ENCODE data around the gene BTBD7.

The BTBD7 gene

DNA sequence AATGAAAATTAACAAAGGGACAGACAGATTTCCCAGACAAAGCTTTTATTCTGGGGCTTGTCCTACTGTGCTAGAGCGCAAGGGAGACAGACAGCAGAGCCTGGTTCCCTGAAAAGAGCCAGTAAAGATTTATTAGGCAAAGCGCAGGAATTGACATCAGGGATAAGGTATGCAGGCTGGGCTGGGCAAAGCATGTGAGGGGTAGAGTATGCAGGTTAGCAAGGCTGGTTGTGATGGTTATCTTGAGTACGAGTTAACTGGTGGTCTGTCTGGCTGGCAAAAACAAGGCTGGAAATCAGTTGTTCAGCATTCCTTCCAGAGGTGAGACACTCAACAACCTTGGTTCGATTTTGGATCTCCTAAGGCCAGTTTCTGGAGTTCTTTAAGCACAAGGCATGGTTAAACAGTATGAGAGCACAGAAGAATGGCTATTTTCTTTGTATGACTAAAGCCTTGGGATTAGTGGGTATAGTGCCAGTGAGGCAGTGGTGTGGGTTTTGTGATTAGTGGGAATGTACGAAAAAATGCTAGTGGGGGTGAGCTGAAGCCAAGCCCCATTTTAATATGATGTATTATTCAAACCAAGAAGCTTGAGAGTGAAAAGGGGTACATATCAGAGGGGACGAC, 30.9 kb downstream of the BTBD7 start:
- H3K4me1 ChIP-seq (ENCODE audit: control insufficient read depth, insufficient read depth, low read length) = no peaks in the 10 kb centered on the region
- no peaks in the 10 kb centered on the region for H3K36me3 ChIP-seq (ENCODE audit: control insufficient read depth in 2 of 2, insufficient read depth in 2 of 2, low read length in 2 of 2)
- H3K9ac ChIP-seq (ENCODE audit: low read length in 2 of 2) = no peak overlapping the region
- H3K4me3 ChIP-seq (ENCODE audit: low read length in 2 of 2) = no peak overlapping the region
- no peaks in the 10 kb centered on the region for H3K27me3 ChIP-seq (ENCODE audit: control insufficient read depth in 1 of 2, insufficient read depth in 2 of 2, low read length in 2 of 2)
- H3K9me3 ChIP-seq (ENCODE audit: control insufficient read depth in 2 of 2, low read length in 2 of 2) = no peaks in the 10 kb centered on the region
- no peak overlapping the region for H3K27ac ChIP-seq (ENCODE audit: low read length)

DNA sequence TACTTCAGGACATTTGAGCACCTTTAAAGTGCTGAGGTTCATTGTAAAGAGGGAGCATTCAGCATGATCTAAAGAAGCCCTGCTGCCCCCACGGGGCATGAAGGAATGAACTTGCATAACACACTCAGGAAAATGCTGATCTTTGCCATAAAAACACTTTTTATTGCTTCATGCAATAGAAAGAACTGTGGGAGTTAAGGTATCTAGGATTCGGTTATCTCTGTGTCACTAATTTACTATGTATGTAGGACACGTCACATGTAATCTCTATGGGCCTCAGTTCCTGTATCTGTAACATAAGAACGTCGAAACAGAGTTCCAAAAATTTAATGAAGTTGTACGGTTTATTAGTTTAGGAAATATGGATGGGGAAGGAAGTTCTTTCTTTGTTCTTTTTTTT, 33.0 kb downstream of the BTBD7 start:
- Histone ChIP-seq H3K36me3 (ENCODE audit: control insufficient read depth in 2 of 2, insufficient read depth in 2 of 2, low read length in 2 of 2) (no peaks in the 10 kb centered on the region), H3K4me3 (ENCODE audit: low read length in 2 of 2) (no peak overlapping the region), H3K27ac (ENCODE audit: low read length) (no peak overlapping the region), H3K9ac (ENCODE audit: low read length in 2 of 2) (no peak overlapping the region), H3K27me3 (ENCODE audit: control insufficient read depth in 1 of 2, insufficient read depth in 2 of 2, low read length in 2 of 2) (no peaks in the 10 kb centered on the region), H3K9me3 (ENCODE audit: control insufficient read depth in 2 of 2, low read length in 2 of 2) (no peaks in the 10 kb centered on the region), H3K4me1 (ENCODE audit: control insufficient read depth, insufficient read depth, low read length) (no peaks in the 10 kb centered on the region)

DNA sequence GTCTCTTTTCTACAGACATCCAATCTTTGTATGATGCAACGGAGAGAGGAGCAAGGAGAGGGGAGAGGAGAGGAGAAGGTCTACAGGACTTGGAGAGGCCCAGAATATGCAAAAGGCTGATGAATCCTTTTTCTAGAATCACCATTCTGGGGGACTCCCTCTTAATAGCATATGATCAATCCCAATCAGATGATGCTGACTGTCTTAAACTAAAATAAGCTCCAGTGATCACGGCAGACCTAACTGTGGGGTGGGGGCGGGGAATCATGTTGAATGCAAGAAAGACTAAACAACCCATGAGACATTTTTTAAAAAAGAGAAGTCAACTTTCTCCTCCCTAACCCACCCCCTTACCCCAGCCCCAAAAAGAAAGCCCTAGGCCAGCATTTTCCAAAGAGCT, 33.4 kb downstream of the BTBD7 start:
- Histone ChIP-seq H3K9me3 (ENCODE audit: control insufficient read depth in 2 of 2, low read length in 2 of 2) (no peaks in the 10 kb centered on the region), H3K27ac (ENCODE audit: low read length) (no peak overlapping the region)

DNA sequence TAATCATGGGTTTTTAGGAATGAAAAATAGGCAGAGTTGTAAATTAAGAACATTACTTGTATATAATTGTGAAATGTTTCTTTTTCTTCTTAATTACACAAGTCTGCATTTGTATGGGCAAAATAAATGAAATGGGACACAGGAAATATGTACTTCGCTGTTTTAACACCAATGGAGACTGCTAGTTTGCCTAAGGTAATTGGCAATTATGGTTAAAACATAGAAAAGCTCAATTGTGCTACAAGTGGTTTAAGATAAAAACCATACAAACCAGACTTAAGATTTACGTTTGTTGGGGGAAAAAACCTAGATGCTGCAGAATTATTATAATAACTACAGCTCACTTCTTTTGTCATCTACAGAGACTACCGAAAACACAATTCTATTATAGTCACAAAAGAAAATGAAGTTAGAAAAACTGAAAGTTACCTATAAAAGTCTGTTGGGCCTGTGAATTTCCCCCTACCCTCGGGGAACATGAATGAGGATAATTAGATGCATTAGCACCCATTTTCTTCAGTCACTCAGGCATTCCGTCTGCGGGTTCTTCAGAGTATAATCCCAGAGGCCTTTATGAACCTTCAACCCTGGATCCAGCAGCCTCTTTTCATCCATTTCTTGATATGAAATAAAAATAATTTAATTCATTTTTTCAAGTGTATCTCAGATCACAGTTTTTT, 37.2 kb downstream of the BTBD7 start:
- H3K9ac ChIP-seq (ENCODE audit: low read length in 2 of 2) = no peak overlapping the region
- H3K27ac ChIP-seq (ENCODE audit: low read length) = no peak overlapping the region
- H3K27me3 ChIP-seq (ENCODE audit: control insufficient read depth in 1 of 2, insufficient read depth in 2 of 2, low read length in 2 of 2) = no peaks in the 10 kb centered on the region
- H3K4me1 ChIP-seq (ENCODE audit: control insufficient read depth, insufficient read depth, low read length) = no peaks in the 10 kb centered on the region
- no peak overlapping the region for H3K4me3 ChIP-seq (ENCODE audit: low read length in 2 of 2)
- peaks cover 0 to 3% of the 10 kb centered on the region in 2 donors for H3K36me3 ChIP-seq (ENCODE audit: control insufficient read depth in 2 of 2, insufficient read depth in 2 of 2, low read length in 2 of 2)
- H3K9me3 ChIP-seq (ENCODE audit: control insufficient read depth in 2 of 2, low read length in 2 of 2) = no peaks in the 10 kb centered on the region

More for the DNA sequence above, 33.4 kb downstream of the BTBD7 start:
- H3K27me3 ChIP-seq (ENCODE audit: control insufficient read depth in 1 of 2, insufficient read depth in 2 of 2, low read length in 2 of 2) = no peaks in the 10 kb centered on the region
- no peak overlapping the region for H3K9ac ChIP-seq (ENCODE audit: low read length in 2 of 2)
- H3K4me1 ChIP-seq (ENCODE audit: control insufficient read depth, insufficient read depth, low read length) = no peaks in the 10 kb centered on the region
- no peaks in the 10 kb centered on the region for H3K36me3 ChIP-seq (ENCODE audit: control insufficient read depth in 2 of 2, insufficient read depth in 2 of 2, low read length in 2 of 2)
- no peak overlapping the region for H3K4me3 ChIP-seq (ENCODE audit: low read length in 2 of 2)

DNA sequence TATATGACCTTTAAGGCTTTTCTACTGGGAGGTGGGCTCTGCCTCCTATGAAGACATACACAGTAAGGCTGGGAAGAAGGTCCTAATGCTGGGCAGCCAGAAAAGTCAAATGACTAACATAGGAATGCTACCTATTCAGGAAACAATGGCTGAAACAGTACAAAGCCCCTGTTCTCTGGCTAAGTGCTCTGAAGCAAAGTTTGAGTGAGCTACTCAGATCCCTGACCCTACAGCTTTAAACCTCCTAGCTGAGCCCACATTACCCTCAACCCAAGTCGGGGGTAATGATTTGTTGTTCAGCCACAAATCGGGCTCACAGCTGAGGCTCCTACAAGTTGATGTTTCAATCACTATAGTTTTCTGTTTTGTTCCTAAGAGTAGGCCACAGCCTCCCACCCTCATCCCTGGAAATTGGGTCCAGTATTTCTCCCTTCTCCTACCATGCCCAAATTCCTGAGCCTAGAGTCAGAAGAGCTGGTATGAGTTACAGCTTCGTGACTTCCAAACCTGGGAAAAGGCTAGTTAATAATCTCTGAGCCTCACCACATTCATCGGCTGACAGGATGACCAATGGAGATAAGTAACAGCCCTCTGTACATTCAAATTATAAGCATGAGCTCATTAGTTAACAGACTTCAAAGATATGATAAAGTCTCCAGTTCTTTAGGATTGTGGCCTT, 46.5 kb downstream of the BTBD7 start:
- Histone ChIP-seq H3K27ac (ENCODE audit: low read length) (no peak overlapping the region), H3K4me1 (ENCODE audit: control insufficient read depth, insufficient read depth, low read length) (no peaks in the 10 kb centered on the region), H3K27me3 (ENCODE audit: control insufficient read depth in 1 of 2, insufficient read depth in 2 of 2, low read length in 2 of 2) (no peaks in the 10 kb centered on the region), H3K9ac (ENCODE audit: low read length in 2 of 2) (no peak overlapping the region), H3K36me3 (ENCODE audit: control insufficient read depth in 2 of 2, insufficient read depth in 2 of 2, low read length in 2 of 2) (peaks cover 0 to 6% of the 10 kb centered on the region in 2 donors), H3K4me3 (ENCODE audit: low read length in 2 of 2) (no peak overlapping the region), H3K9me3 (ENCODE audit: control insufficient read depth in 2 of 2, low read length in 2 of 2) (no peaks in the 10 kb centered on the region)

DNA sequence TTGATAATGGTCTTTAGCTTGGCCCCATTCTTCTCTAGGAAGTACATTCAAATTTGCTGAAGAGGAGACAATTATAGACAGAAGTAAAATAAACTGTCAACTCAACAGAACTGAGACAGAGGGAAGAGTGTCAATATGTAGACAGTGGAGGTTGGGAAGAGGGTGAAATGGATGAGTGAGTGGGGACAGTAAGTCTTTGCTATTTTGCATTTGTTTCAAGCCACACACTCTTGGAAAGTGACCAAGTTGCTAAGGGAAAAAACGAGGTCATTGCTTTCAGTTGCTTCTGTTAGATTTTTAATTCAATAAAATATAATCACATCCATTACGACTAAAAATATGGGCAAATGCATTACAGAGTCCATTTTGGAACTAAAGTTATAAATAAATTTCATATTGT, 47.8 kb downstream of the BTBD7 start:
- H3K27me3 ChIP-seq (ENCODE audit: control insufficient read depth in 1 of 2, insufficient read depth in 2 of 2, low read length in 2 of 2) = no peaks in the 10 kb centered on the region
- H3K4me1 ChIP-seq (ENCODE audit: control insufficient read depth, insufficient read depth, low read length) = no peaks in the 10 kb centered on the region
- no peak overlapping the region for H3K4me3 ChIP-seq (ENCODE audit: low read length in 2 of 2)
- H3K9ac ChIP-seq (ENCODE audit: low read length in 2 of 2) = no peak overlapping the region
- peaks cover 0 to 6% of the 10 kb centered on the region in 2 donors for H3K36me3 ChIP-seq (ENCODE audit: control insufficient read depth in 2 of 2, insufficient read depth in 2 of 2, low read length in 2 of 2)
- no peaks in the 10 kb centered on the region for H3K9me3 ChIP-seq (ENCODE audit: control insufficient read depth in 2 of 2, low read length in 2 of 2)
- H3K27ac ChIP-seq (ENCODE audit: low read length) = no peak overlapping the region

DNA sequence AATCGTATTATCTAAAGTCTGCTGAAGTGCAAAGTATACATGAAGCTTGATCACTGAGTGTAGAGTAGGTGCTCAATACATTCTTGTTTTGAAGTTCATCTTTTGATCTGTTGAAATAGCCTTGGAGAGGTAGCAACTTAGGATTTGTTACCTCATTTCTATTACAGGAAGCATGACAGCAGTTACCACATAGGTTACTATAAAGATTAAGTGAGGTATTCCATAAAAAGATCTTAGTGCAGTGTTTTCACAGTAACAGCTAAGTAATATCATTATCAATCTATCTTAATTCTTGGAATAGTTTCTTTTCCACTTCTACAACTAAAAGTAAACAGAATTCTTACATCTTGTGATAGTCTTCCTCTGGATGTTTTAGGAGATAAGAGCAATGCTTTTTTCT, 50.9 kb downstream of the BTBD7 start:
- no peak overlapping the region for H3K9ac ChIP-seq (ENCODE audit: low read length in 2 of 2)
- no peaks in the 10 kb centered on the region for H3K4me1 ChIP-seq (ENCODE audit: control insufficient read depth, insufficient read depth, low read length)
- H3K27ac ChIP-seq (ENCODE audit: low read length) = no peak overlapping the region

DNA sequence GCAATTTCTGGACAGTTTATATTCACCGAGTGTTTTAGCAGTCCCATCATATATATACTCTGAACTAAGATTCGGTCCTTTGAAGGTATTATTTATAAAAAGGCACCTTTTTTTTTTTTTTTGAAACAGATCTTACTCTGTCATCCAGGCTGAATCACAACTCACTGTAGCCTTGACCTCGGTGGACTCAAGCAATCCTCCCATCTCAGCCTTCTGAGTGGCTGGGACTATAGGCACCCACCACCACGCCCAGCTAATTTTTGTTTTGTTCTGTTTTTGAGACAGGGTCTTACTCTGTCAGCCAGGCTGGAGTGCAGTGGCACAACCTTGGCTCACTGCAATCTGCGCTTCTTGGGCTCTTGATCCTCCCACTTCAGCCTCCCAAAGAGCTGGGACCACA, 52.1 kb downstream of the BTBD7 start:
- Histone ChIP-seq H3K36me3 (ENCODE audit: control insufficient read depth in 2 of 2, insufficient read depth in 2 of 2, low read length in 2 of 2) (no peaks in the 10 kb centered on the region), H3K9ac (ENCODE audit: low read length in 2 of 2) (no peak overlapping the region), H3K27ac (ENCODE audit: low read length) (no peak overlapping the region), H3K27me3 (ENCODE audit: control insufficient read depth in 1 of 2, insufficient read depth in 2 of 2, low read length in 2 of 2) (no peaks in the 10 kb centered on the region), H3K4me3 (ENCODE audit: low read length in 2 of 2) (no peak overlapping the region), H3K9me3 (ENCODE audit: control insufficient read depth in 2 of 2, low read length in 2 of 2) (no peaks in the 10 kb centered on the region), H3K4me1 (ENCODE audit: control insufficient read depth, insufficient read depth, low read length) (no peaks in the 10 kb centered on the region)

More for the DNA sequence above, 50.9 kb downstream of the BTBD7 start:
- H3K36me3 ChIP-seq (ENCODE audit: control insufficient read depth in 2 of 2, insufficient read depth in 2 of 2, low read length in 2 of 2) = no peaks in the 10 kb centered on the region
- no peaks in the 10 kb centered on the region for H3K9me3 ChIP-seq (ENCODE audit: control insufficient read depth in 2 of 2, low read length in 2 of 2)
- no peaks in the 10 kb centered on the region for H3K27me3 ChIP-seq (ENCODE audit: control insufficient read depth in 1 of 2, insufficient read depth in 2 of 2, low read length in 2 of 2)
- H3K4me3 ChIP-seq (ENCODE audit: low read length in 2 of 2) = no peak overlapping the region

DNA sequence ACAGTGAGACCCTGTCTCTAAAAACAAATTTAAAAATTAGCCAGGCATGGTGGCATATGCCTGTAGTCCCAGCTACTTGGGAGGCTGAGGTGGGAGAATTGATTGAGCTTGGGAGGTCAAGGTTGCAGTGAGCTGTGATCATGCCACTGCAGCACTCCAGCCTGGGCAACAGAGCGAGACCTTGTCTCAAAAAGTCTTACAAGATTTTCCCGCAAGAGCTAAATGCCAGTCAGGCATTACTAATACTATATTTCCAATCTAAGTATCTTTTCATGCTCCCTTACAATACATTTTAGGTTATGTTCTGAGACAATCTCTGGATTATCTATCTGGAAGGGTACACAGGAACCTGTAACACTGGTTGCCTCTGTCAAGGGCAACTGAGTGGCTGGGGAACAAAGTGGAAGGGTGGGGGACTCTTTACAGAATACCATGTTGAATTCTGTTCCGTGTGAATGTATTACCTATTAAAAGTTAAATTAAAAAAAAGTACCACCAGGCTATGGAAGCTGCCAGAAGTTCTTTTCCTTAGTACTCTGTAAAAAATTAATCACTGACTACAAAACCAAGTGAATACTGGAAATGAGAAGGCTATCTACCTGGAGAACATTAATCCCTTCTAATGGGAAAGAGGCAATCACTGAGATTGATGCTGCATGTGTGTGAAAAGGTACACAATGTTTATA, 56.7 kb downstream of the BTBD7 start:
- no peak overlapping the region for H3K9ac ChIP-seq (ENCODE audit: low read length in 2 of 2)
- H3K4me3 ChIP-seq (ENCODE audit: low read length in 2 of 2) = no peak overlapping the region
- peaks cover 4 to 5% of the 10 kb centered on the region in 2 donors for H3K36me3 ChIP-seq (ENCODE audit: control insufficient read depth in 2 of 2, insufficient read depth in 2 of 2, low read length in 2 of 2)
- H3K4me1 ChIP-seq (ENCODE audit: control insufficient read depth, insufficient read depth, low read length) = no peaks in the 10 kb centered on the region
- H3K27ac ChIP-seq (ENCODE audit: low read length) = no peak overlapping the region
- no peaks in the 10 kb centered on the region for H3K27me3 ChIP-seq (ENCODE audit: control insufficient read depth in 1 of 2, insufficient read depth in 2 of 2, low read length in 2 of 2)
- H3K9me3 ChIP-seq (ENCODE audit: control insufficient read depth in 2 of 2, low read length in 2 of 2) = no peaks in the 10 kb centered on the region

DNA sequence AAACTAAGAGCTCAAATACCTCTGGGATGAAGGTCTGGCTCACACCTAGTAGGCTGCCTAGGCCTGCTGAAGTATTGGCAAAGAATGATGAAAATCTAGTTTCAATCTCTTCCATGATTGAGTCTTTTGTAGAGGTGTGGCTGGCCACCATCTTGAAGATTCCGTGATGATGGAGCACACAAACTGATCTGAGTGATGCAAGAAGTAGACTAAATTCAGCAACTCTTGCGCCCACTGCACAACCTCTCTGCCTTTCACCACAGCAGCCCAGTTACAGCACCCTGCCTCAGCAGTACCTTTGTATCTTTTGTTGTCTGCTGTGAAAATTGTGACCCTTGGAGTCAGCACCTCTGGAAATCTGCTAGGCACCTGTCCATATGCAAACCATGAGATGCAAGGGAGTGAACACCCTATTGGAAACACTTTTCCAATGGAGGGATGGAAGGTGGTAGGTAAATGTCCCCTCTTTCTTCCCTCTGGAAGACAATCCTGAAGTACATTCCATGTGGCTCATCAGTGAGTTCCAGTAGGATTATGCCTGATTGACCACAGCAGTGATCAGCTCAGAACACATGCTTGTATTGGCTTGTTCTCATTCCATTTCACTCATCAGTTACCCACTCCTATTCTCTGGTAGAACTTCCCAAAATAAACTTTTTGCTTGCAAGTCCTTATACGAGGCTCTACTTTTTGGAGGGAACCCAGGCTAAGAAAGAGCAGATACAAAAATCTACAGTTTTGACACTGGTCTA, 58.6 kb downstream of the BTBD7 start:
- Histone ChIP-seq H3K9me3 (ENCODE audit: control insufficient read depth in 2 of 2, low read length in 2 of 2) (no peaks in the 10 kb centered on the region), H3K27ac (ENCODE audit: low read length) (no peak overlapping the region), H3K9ac (ENCODE audit: low read length in 2 of 2) (no peak overlapping the region), H3K27me3 (ENCODE audit: control insufficient read depth in 1 of 2, insufficient read depth in 2 of 2, low read length in 2 of 2) (no peaks in the 10 kb centered on the region), H3K4me3 (ENCODE audit: low read length in 2 of 2) (no peak overlapping the region), H3K4me1 (ENCODE audit: control insufficient read depth, insufficient read depth, low read length) (no peaks in the 10 kb centered on the region), H3K36me3 (ENCODE audit: control insufficient read depth in 2 of 2, insufficient read depth in 2 of 2, low read length in 2 of 2) (peaks cover 4 to 5% of the 10 kb centered on the region in 2 donors)
